IPS-18a (cell line): Measurements from ENCODE around the gene ZFAND2B.
"Not testable (repeated sequence)": the region's sequence is repeated elsewhere in the genome, so short reads cannot be mapped to it uniquely, and the experiment has no call there.

Source experiments
- H3K27ac ChIP-seq: one replicate; pipeline ENCODE4 v1.5.1; 2013; ENCODE audit warnings: low read length
- H3K27me3 ChIP-seq: one replicate; pipeline ENCODE4 v1.6.1; 2013; ENCODE audit warnings: mild to moderate bottlenecking, low read length; ENCODE audit not compliant: control insufficient read depth, insufficient read depth
- H3K36me3 ChIP-seq: one replicate; pipeline ENCODE4 v1.6.1; 2013; ENCODE audit warnings: low read depth, low read length; ENCODE audit not compliant: control insufficient read depth
- H3K4me1 ChIP-seq: one replicate; pipeline ENCODE4 v1.6.1; 2013; ENCODE audit warnings: low read depth, low read length; ENCODE audit not compliant: control insufficient read depth
- H3K4me3 ChIP-seq: one replicate; pipeline ENCODE4 v1.5.1; 2013; ENCODE audit warnings: low read length
- H3K9ac ChIP-seq: one replicate; pipeline ENCODE4 v1.6.1; 2013; ENCODE audit warnings: mild to moderate bottlenecking, low read length, moderate library complexity
- H3K9me3 ChIP-seq: one replicate; pipeline ENCODE4 v1.6.1; 2013; ENCODE audit warnings: low read depth, low read length; ENCODE audit not compliant: control insufficient read depth

Gene ZFAND2B

GRCh38 chr2:219186754-219187456 lies 19.7 kb upstream of the ZFAND2B start:
- H3K27me3 ChIP-seq: no peaks in the 10 kb centered on the region
- no peaks in the 10 kb centered on the region for H3K9me3 ChIP-seq
- H3K4me1 ChIP-seq: no peaks in the 10 kb centered on the region
- H3K4me3 ChIP-seq: no peak overlapping the region
- H3K36me3 ChIP-seq: peaks cover 11% of the 10 kb centered on the region
- no peak overlapping the region for H3K27ac ChIP-seq
- H3K9ac ChIP-seq: no peak overlapping the region

- Histone ChIP-seq H3K4me3 (no peak overlapping the region), H3K9ac (no peak overlapping the region), H3K9me3 (no peaks in the 10 kb centered on the region), H3K27me3 (no peaks in the 10 kb centered on the region), H3K27ac (no peak overlapping the region), H3K4me1 (no peaks in the 10 kb centered on the region), H3K36me3 (no peaks in the 10 kb centered on the region)
Observed at GRCh38 chr2:219197388-219197787, 9.2 kb upstream of the ZFAND2B start.

GRCh38 chr2:219198974-219199373 lies 7.6 kb upstream of the ZFAND2B start:
- Histone ChIP-seq H3K9me3 (no peaks in the 10 kb centered on the region), H3K36me3 (no peaks in the 10 kb centered on the region), H3K27me3 (no peaks in the 10 kb centered on the region), H3K9ac (no peak overlapping the region), H3K4me3 (no peak overlapping the region), H3K4me1 (no peaks in the 10 kb centered on the region), H3K27ac (no peak overlapping the region)

- H3K27ac ChIP-seq: no peak overlapping the region
Observed at GRCh38 chr2:219199470-219200211, 6.9 kb upstream of the ZFAND2B start.

GRCh38 chr2:219200502-219201326 lies 5.9 kb upstream of the ZFAND2B start:
- not testable (repeated sequence) for H3K4me3 ChIP-seq, H3K9ac ChIP-seq, H3K27ac ChIP-seq, H3K4me1 ChIP-seq, H3K36me3 ChIP-seq, H3K27me3 ChIP-seq, H3K9me3 ChIP-seq

More at GRCh38 chr2:219199470-219200211, 6.9 kb upstream of the ZFAND2B start:
- Histone ChIP-seq H3K9me3 (no peaks in the 10 kb centered on the region), H3K4me3 (no peak overlapping the region), H3K27me3 (no peaks in the 10 kb centered on the region), H3K4me1 (no peaks in the 10 kb centered on the region), H3K9ac (no peak overlapping the region), H3K36me3 (no peaks in the 10 kb centered on the region)

GRCh38 chr2:219201331-219201730 lies 5.3 kb upstream of the ZFAND2B start:
- not testable (repeated sequence) for H3K4me3 ChIP-seq, H3K4me1 ChIP-seq, H3K9me3 ChIP-seq, H3K36me3 ChIP-seq, H3K9ac ChIP-seq, H3K27me3 ChIP-seq, H3K27ac ChIP-seq

GRCh38 chr2:219204425-219205164 lies 2.0 kb upstream of the ZFAND2B start:
- Histone ChIP-seq H3K27ac (no peak overlapping the region), H3K36me3 (peaks cover 10% of the 10 kb centered on the region), H3K9me3 (no peaks in the 10 kb centered on the region), H3K27me3 (no peaks in the 10 kb centered on the region), H3K9ac (no peak overlapping the region), H3K4me3 (no peak overlapping the region), H3K4me1 (peaks cover 3% of the 10 kb centered on the region)

GRCh38 chr2:219205165-219205538 lies 1.4 kb upstream of the ZFAND2B start:
- H3K36me3 ChIP-seq: peaks cover 15% of the 10 kb centered on the region
- peaks cover 3% of the 10 kb centered on the region for H3K4me1 ChIP-seq
- H3K9ac ChIP-seq: no peak overlapping the region
- no peak overlapping the region for H3K4me3 ChIP-seq
- H3K27ac ChIP-seq: no peak overlapping the region
- no peaks in the 10 kb centered on the region for H3K9me3 ChIP-seq
- H3K27me3 ChIP-seq: no peaks in the 10 kb centered on the region

- peak overlapping the region; percentile 29 for H3K9ac ChIP-seq
- peaks cover 3% of the 10 kb centered on the region for H3K4me1 ChIP-seq
- H3K9me3 ChIP-seq: no peaks in the 10 kb centered on the region
- H3K27ac ChIP-seq: no peak overlapping the region
- H3K4me3 ChIP-seq: peak overlapping the region; percentile 71
- peaks cover 23% of the 10 kb centered on the region for H3K36me3 ChIP-seq
- no peaks in the 10 kb centered on the region for H3K27me3 ChIP-seq
Observed at GRCh38 chr2:219205981-219206327, 628 bp upstream of the ZFAND2B start.

- Histone ChIP-seq H3K27me3 (no peaks in the 10 kb centered on the region), H3K36me3 (peaks cover 26% of the 10 kb centered on the region), H3K9ac (peak overlapping the region; percentile 10), H3K9me3 (no peaks in the 10 kb centered on the region), H3K4me3 (peak overlapping the region; percentile 71), H3K4me1 (peaks cover 3% of the 10 kb centered on the region), H3K27ac (no peak overlapping the region)
Observed at GRCh38 chr2:219207134-219207883, 727 bp downstream of the ZFAND2B start.
